ENCODE data around the gene VWA3B. TPM values are rescaled to one million over a fixed set of nuclear protein-coding genes. Genes with fewer than 3 reads are reported as not detected.

VWA3B gene
- total and polyA plus RNA-seq, 2 experiments from 2014 or later: 0.80 TPM; not detected in 1

GRCh38 chr2:98090951-98091350, 4.0 kb downstream of the VWA3B start:
- TF ChIP-seq EZH2phosphoT487 (IDR thresholded peaks at IDR 0.05; ENCODE audit: low read depth, severe bottlenecking, unreplicated experiment) (no peak), CTCF (IDR thresholded peaks at IDR 0.05; ENCODE audit: poor library complexity) (no peak), EZH2 (IDR thresholded peaks at IDR 0.05; ENCODE audit: borderline replicate concordance) (no peak)
- H3K27ac ChIP-seq: no peak overlapping the region
- no peak for DNase-seq (ENCODE audit: low spot score)

GRCh38 chr2:98091738-98092137, 4.8 kb downstream of the VWA3B start:
- Histone ChIP-seq H3K4me1 (ENCODE audit: insufficient read depth) (peaks cover 4% of the 10 kb centered on the region), H3K9me3 (ENCODE audit: low read depth) (no peaks in the 10 kb centered on the region), H3K79me2 (no peaks in the 10 kb centered on the region), H3K4me2 (no peak overlapping the region), H3K9me2 (replicated peaks; ENCODE audit: insufficient read depth) (no peaks in the 10 kb centered on the region), H3K27ac (no peak overlapping the region), H3K27me3 (peaks cover 3% of the 10 kb centered on the region), H3K36me3 (replicated peaks; ENCODE audit: insufficient read depth, low read depth) (no peaks in the 10 kb centered on the region), H3K4me3 (no peak overlapping the region), H2AFZ (no peak overlapping the region), H4K20me1 (ENCODE audit: insufficient read depth, poor library complexity, severe bottlenecking) (no peaks in the 10 kb centered on the region)
- WGBS (ENCODE audit: low lambda C conversion rate, missing lambda C conversion rate): 85% methylated on average over 1 of the region's 1 CpG
- no peak for DNase-seq (ENCODE audit: low spot score)
- TF ChIP-seq CTCF (IDR thresholded peaks at IDR 0.05; ENCODE audit: poor library complexity): no peak
- no peak for TF ChIP-seq EZH2phosphoT487 (IDR thresholded peaks at IDR 0.05; ENCODE audit: low read depth, severe bottlenecking, unreplicated experiment)
- no peak for TF ChIP-seq EZH2 (IDR thresholded peaks at IDR 0.05; ENCODE audit: borderline replicate concordance)

More at GRCh38 chr2:98090951-98091350, 4.0 kb downstream of the VWA3B start:
- Histone ChIP-seq H3K36me3 (replicated peaks; ENCODE audit: insufficient read depth, low read depth) (no peaks in the 10 kb centered on the region), H4K20me1 (ENCODE audit: insufficient read depth, poor library complexity, severe bottlenecking) (no peaks in the 10 kb centered on the region), H3K27me3 (peaks cover 3% of the 10 kb centered on the region), H3K79me2 (no peaks in the 10 kb centered on the region), H2AFZ (no peak overlapping the region), H3K4me3 (no peak overlapping the region), H3K9me2 (replicated peaks; ENCODE audit: insufficient read depth) (no peaks in the 10 kb centered on the region), H3K9me3 (ENCODE audit: low read depth) (no peaks in the 10 kb centered on the region), H3K4me1 (ENCODE audit: insufficient read depth) (peaks cover 4% of the 10 kb centered on the region), H3K4me2 (no peak overlapping the region)
- 49% methylated on average over 8 of the region's 8 CpGs for WGBS (ENCODE audit: low lambda C conversion rate, missing lambda C conversion rate)

- 92% methylated on average over 3 of the region's 3 CpGs for WGBS (ENCODE audit: low lambda C conversion rate, missing lambda C conversion rate)
- Histone ChIP-seq H3K4me3 (no peak overlapping the region), H3K4me1 (ENCODE audit: insufficient read depth) (no peaks in the 10 kb centered on the region), H3K79me2 (no peaks in the 10 kb centered on the region), H3K27me3 (peaks cover 3% of the 10 kb centered on the region), H2AFZ (no peak overlapping the region), H3K9me3 (ENCODE audit: low read depth) (no peaks in the 10 kb centered on the region), H3K36me3 (replicated peaks; ENCODE audit: insufficient read depth, low read depth) (no peaks in the 10 kb centered on the region), H3K4me2 (no peak overlapping the region), H4K20me1 (ENCODE audit: insufficient read depth, poor library complexity, severe bottlenecking) (no peaks in the 10 kb centered on the region), H3K27ac (no peak overlapping the region), H3K9me2 (replicated peaks; ENCODE audit: insufficient read depth) (no peaks in the 10 kb centered on the region)
- no peak for TF ChIP-seq CTCF (IDR thresholded peaks at IDR 0.05; ENCODE audit: poor library complexity)
- no peak for TF ChIP-seq EZH2phosphoT487 (IDR thresholded peaks at IDR 0.05; ENCODE audit: low read depth, severe bottlenecking, unreplicated experiment)
- no peak for TF ChIP-seq EZH2 (IDR thresholded peaks at IDR 0.05; ENCODE audit: borderline replicate concordance)
- DNase-seq (ENCODE audit: low spot score): no peak
Measured at GRCh38 chr2:98093146-98093545, 6.2 kb downstream of the VWA3B start.

DNA sequence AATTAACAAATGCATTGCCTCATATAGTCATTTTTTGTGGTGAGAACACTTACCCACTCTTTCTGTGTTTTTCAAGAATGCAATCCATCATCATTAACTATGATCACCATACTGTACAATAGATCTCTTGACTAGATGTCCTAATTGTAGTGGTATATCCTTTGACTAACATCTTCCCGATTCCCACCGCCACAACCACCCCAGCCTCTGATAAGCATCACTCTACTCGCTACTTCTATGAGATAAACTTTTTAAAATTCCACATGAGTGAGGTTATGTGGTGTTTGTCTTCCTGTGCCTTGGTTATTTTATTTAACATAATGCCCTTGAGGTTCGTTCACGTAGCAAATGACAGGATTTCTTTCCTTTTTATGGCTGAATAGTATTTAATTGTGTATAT, 6.6 kb downstream of the VWA3B start:
- H3K9me2 ChIP-seq (replicated peaks; ENCODE audit: insufficient read depth): no peaks in the 10 kb centered on the region
- WGBS (ENCODE audit: low lambda C conversion rate, missing lambda C conversion rate): 81% methylated on average over 5 of the region's 5 CpGs
- no peak for DNase-seq (ENCODE audit: low spot score)

More for the DNA sequence above, 6.6 kb downstream of the VWA3B start:
- no peak overlapping the region for H3K4me2 ChIP-seq
- no peak overlapping the region for H3K27ac ChIP-seq
- no peaks in the 10 kb centered on the region for H3K9me3 ChIP-seq (ENCODE audit: low read depth)
- peaks cover 3% of the 10 kb centered on the region for H3K27me3 ChIP-seq
- H3K4me3 ChIP-seq: no peak overlapping the region
- no peaks in the 10 kb centered on the region for H3K4me1 ChIP-seq (ENCODE audit: insufficient read depth)
- TF ChIP-seq CTCF (IDR thresholded peaks at IDR 0.05; ENCODE audit: poor library complexity) (no peak), EZH2phosphoT487 (IDR thresholded peaks at IDR 0.05; ENCODE audit: low read depth, severe bottlenecking, unreplicated experiment) (no peak), EZH2 (IDR thresholded peaks at IDR 0.05; ENCODE audit: borderline replicate concordance) (no peak)
- H2AFZ ChIP-seq: no peak overlapping the region
- no peaks in the 10 kb centered on the region for H3K36me3 ChIP-seq (replicated peaks; ENCODE audit: insufficient read depth, low read depth)
- H3K79me2 ChIP-seq: no peaks in the 10 kb centered on the region
- H4K20me1 ChIP-seq (ENCODE audit: insufficient read depth, poor library complexity, severe bottlenecking): no peaks in the 10 kb centered on the region
